Stimulated activated CD4-positive, alpha-beta T cell treated with anti-CD3 and anti-CD28 coated beads, Interleukin-4, amount 100 ng/mL, for 24 hours (primary cell): ENCODE measurements around the gene ZNF268.
"Not testable (repeated sequence)": the region's sequence is repeated elsewhere in the genome, so short reads cannot be mapped to it uniquely, and the experiment has no call there.

Source experiments
- DNase-seq: peaks from one replicate; pipeline ENCODE4 v3.0.0-alpha.2; 2020

Gene ZNF268

GRCh38 chr12:133231001-133231400 lies 49.7 kb downstream of the ZNF268 start:
- no peak for DNase-seq

- no peak for DNase-seq
Measured at GRCh38 chr12:133233006-133233405, 51.7 kb downstream of the ZNF268 start.

GRCh38 chr12:133233993-133234564 lies 52.8 kb downstream of the ZNF268 start:
- DNase-seq, result no peak

- no peak for DNase-seq
Measured at GRCh38 chr12:133234971-133235370, 53.7 kb downstream of the ZNF268 start.

GRCh38 chr12:133235401-133236112 lies 54.3 kb downstream of the ZNF268 start, which contains the start of gene ANHX:
Gene ANHX, minus strand, starts transcription at chr12:133235877. Its CDS starts 1,521 bp downstream, at chr12:133234356.
- no peak for DNase-seq

- DNase-seq, result no peak
Measured at GRCh38 chr12:133236144-133236543, 54.8 kb downstream of the ZNF268 start.

GRCh38 chr12:133236556-133236955 lies 55.3 kb downstream of the ZNF268 start:
- DNase-seq, result no peak

- DNase-seq, result no peak
Measured at GRCh38 chr12:133251732-133252131, 70.4 kb downstream of the ZNF268 start.

- not testable (repeated sequence) for DNase-seq
Measured at GRCh38 chr12:133255833-133256232, 74.5 kb downstream of the ZNF268 start.

- no peak for DNase-seq
Measured at GRCh38 chr12:133256321-133256720, 75.0 kb downstream of the ZNF268 start.

- DNase-seq, result no peak
Measured at GRCh38 chr12:133264173-133264572, 82.9 kb downstream of the ZNF268 start.
